Activated CD4-positive, alpha-beta memory T cell treated with anti-CD3 and anti-CD28 coated beads, Interleukin-2, amount 10 ng/mL, durations not matched to agents 7 days and 5 days (primary cell): Measurements from ENCODE around the gene LYSMD2. TPM values are rescaled to one million over a fixed set of nuclear protein-coding genes. Genes with fewer than 3 reads are reported as not detected.

ENCODE experiments used
- CTCF ChIA-PET: fragments of 350-600 bp; sonication (Branson Sonifier 250); formaldehyde crosslinking; loops from one replicate; lab custom pipeline; 2021; ENCODE audit warnings: antibody characterized with exemption, inconsistent platforms; lab: Charles Lee
- POLR2A ChIA-PET: fragments of 350-600 bp; sonication (Branson Sonifier 250); formaldehyde crosslinking; loops from one replicate; lab custom pipeline; 2021; ENCODE audit warnings: antibody characterized with exemption; lab: Charles Lee
- DNase-seq: peaks from one replicate; pipeline ENCODE4 v3.0.0-alpha.2; 2020
- H3K27ac Mint-ChIP-seq: one replicate; pipeline ENCODE4 v1.8.0; 2021; ENCODE audit warnings: mild to moderate bottlenecking, mixed read lengths
- H3K27me3 Mint-ChIP-seq: one replicate; pipeline ENCODE4 v1.8.0; 2021; ENCODE audit warnings: mixed read lengths
- H3K36me3 Mint-ChIP-seq: one replicate; pipeline ENCODE4 v1.8.0; 2021; ENCODE audit warnings: low read depth, mixed read lengths
- H3K4me1 Mint-ChIP-seq: one replicate; pipeline ENCODE4 v1.8.0; 2021; ENCODE audit warnings: mixed read lengths
- H3K4me3 Mint-ChIP-seq: one replicate; pipeline ENCODE4 v1.8.0; 2021; ENCODE audit warnings: mild to moderate bottlenecking, mixed read lengths
- H3K9me3 Mint-ChIP-seq: one replicate; pipeline ENCODE4 v1.8.0; 2021; ENCODE audit warnings: mixed read lengths
- total RNA-seq, 2 experiments: library from RNA; stranded (reverse); gene quantifications; one replicate each; pipeline ENCODE4 v1.2.3, GENCODE V29; 2021

The LYSMD2 gene
- total RNA-seq, 2 experiments from 2014 or later, result 14.8 to 14.9 TPM

- CTCF ChIA-PET, result interaction anchor here (0.8 to 1.3 kb wide), 3 partner anchors 9 to 118 kb away, joined by 3 to 7 read pairs (median 5); no protein-coding TSS in a partner anchor
- H3K4me3 Mint-ChIP-seq, result no peak overlapping the region
- peaks cover 2% of the 10 kb centered on the region for H3K9me3 Mint-ChIP-seq
- POLR2A ChIA-PET, result interaction anchor here (0.8 kb wide), 1 partner anchor 9 kb away, joined by 3 read pairs; no protein-coding TSS in a partner anchor
- no peak overlapping the region for H3K27ac Mint-ChIP-seq
- H3K36me3 Mint-ChIP-seq, result peaks cover 17% of the 10 kb centered on the region
- peaks cover 7% of the 10 kb centered on the region for H3K4me1 Mint-ChIP-seq
- no peaks in the 10 kb centered on the region for H3K27me3 Mint-ChIP-seq
- DNase-seq, result no peak
Measured at GRCh38 chr15:51768018-51768417, 30.6 kb upstream of the LYSMD2 start.

- POLR2A ChIA-PET, result no interaction called here
- Mint-ChIP-seq H3K27ac (no peak overlapping the region), H3K4me1 (peaks cover 7% of the 10 kb centered on the region), H3K4me3 (no peak overlapping the region), H3K9me3 (peaks cover 2% of the 10 kb centered on the region), H3K27me3 (no peaks in the 10 kb centered on the region), H3K36me3 (peaks cover 17% of the 10 kb centered on the region)
- CTCF ChIA-PET, result interaction anchor here (3.5 kb wide), 1 partner anchor 10 kb away, joined by 18 read pairs; no protein-coding TSS in a partner anchor
- DNase-seq, result no peak
Measured at GRCh38 chr15:51766341-51766740, 28.9 kb upstream of the LYSMD2 start.

DNA sequence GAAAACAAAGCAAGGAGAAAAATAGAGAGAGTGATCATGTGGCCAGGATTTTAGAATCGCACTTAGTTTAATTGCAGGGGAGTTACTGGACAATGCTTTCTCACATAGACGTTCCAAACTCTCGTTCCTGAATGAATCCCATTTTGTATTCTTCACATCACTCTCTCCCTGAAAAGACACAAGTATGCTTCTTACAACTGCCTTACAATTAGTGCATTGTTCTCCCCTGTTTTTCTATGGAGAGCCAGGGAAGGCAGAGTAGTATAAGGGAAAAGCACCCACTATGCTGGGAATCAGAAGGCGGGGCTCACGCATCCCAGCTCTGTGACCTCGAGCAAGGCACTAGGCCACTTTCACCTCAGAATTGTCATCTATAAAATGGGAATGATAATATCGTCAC, 28.3 kb upstream of the LYSMD2 start:
- POLR2A ChIA-PET, result interaction anchor here (1.4 kb wide), 1 partner anchor 29 kb away, joined by 3 read pairs; no protein-coding TSS in a partner anchor
- H3K4me3 Mint-ChIP-seq, result no peak overlapping the region
- H3K9me3 Mint-ChIP-seq, result peaks cover 2% of the 10 kb centered on the region
- CTCF ChIA-PET, result interaction anchor here (3.5 kb wide), 1 partner anchor 11 kb away, joined by 18 read pairs; no protein-coding TSS in a partner anchor
- H3K27me3 Mint-ChIP-seq, result no peaks in the 10 kb centered on the region
- no peak for DNase-seq
- no peak overlapping the region for H3K27ac Mint-ChIP-seq
- peaks cover 7% of the 10 kb centered on the region for H3K4me1 Mint-ChIP-seq
- H3K36me3 Mint-ChIP-seq, result peaks cover 17% of the 10 kb centered on the region

DNA sequence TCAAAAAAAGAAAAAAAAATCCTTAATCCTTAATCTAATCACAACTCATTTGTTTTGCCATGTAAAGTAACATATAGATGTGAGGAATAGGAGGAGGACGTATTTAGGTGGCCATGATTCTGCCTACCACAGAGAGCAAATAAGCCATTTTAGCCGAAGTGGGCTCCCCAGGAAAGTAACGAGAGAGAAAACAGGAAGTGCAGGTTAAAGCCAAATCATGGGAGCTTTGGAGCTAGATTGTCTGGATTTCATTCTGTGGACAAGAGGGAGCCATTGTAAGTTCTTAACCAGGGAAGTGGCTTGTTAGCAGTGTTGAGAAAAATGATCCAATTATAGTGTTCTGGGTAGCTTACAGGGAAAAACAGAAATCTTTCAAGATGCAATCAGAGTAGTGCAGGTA, 23.4 kb upstream of the LYSMD2 start:
- ChIA-PET CTCF (interaction anchor here (1.5 kb wide), 1 partner anchor 9 kb away, joined by 3 read pairs; no protein-coding TSS in a partner anchor), POLR2A (no interaction called here)
- Mint-ChIP-seq H3K27ac (no peak overlapping the region), H3K36me3 (no peaks in the 10 kb centered on the region), H3K9me3 (no peaks in the 10 kb centered on the region), H3K27me3 (peaks cover 4% of the 10 kb centered on the region), H3K4me1 (peaks cover under 1% of the 10 kb centered on the region), H3K4me3 (no peak overlapping the region)
- no peak for DNase-seq

DNA sequence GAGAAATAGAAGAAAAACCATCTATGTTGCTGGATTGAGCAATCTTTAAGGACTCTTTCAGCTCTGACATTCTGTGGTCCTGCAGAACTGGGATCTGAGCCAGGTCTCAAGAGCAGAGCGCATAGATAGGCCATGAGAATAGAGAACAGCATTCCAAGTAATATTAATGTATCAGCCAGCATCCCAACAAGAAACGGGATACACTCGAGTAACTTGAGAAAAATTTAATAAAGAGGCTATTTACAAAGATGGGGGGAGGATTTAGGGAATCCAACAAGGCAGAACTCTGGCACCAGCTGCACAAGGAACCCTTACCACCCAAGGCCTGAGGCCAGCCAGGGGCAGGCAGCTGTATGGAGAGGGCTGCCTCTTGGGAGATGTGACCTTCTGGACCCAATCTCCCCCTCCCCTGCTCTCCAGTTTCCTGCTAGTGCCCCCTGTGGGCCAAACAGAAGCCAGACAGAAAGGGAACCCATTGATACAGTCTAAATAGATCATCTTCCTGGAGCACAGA, 22.2 kb upstream of the LYSMD2 start:
- CTCF ChIA-PET, result interaction anchor here (0.7 kb wide), 1 partner anchor 109 kb away, joined by 3 read pairs; no protein-coding TSS in a partner anchor
- Mint-ChIP-seq H3K4me3 (no peak overlapping the region), H3K36me3 (no peaks in the 10 kb centered on the region), H3K9me3 (no peaks in the 10 kb centered on the region), H3K27ac (no peak overlapping the region), H3K4me1 (peaks cover 4% of the 10 kb centered on the region), H3K27me3 (peaks cover 4% of the 10 kb centered on the region)
- no peak for DNase-seq
- POLR2A ChIA-PET, result no interaction called here

GRCh38 chr15:51758645-51759044, 21.2 kb upstream of the LYSMD2 start:
- peaks cover 8% of the 10 kb centered on the region for H3K27me3 Mint-ChIP-seq
- H3K4me3 Mint-ChIP-seq, result no peak overlapping the region
- H3K9me3 Mint-ChIP-seq, result peaks cover 3% of the 10 kb centered on the region
- H3K36me3 Mint-ChIP-seq, result no peaks in the 10 kb centered on the region
- H3K4me1 Mint-ChIP-seq, result peaks cover 8% of the 10 kb centered on the region
- ChIA-PET CTCF (interaction anchor here (0.8 to 2.6 kb wide), 2 partner anchors 9 to 18 kb away, joined by 3 to 17 read pairs; no protein-coding TSS in a partner anchor), POLR2A (no interaction called here)
- no peak for DNase-seq
- H3K27ac Mint-ChIP-seq, result no peak overlapping the region

- POLR2A ChIA-PET, result interaction anchor here (0.6 kb wide), 1 partner anchor 19 kb away, joined by 3 read pairs; no protein-coding TSS in a partner anchor
- H3K27me3 Mint-ChIP-seq, result peaks cover 16% of the 10 kb centered on the region
Measured at GRCh38 chr15:51757450-51757849, 20.0 kb upstream of the LYSMD2 start.

GRCh38 chr15:51756482-51756881, 19.0 kb upstream of the LYSMD2 start:
- H3K4me1 Mint-ChIP-seq, result peaks cover 17% of the 10 kb centered on the region
- no peak overlapping the region for H3K4me3 Mint-ChIP-seq
- CTCF ChIA-PET, result interaction anchor here (1.6 to 2.6 kb wide), 2 partner anchors 11 to 20 kb away, joined by 3 to 17 read pairs; no protein-coding TSS in a partner anchor
- H3K27me3 Mint-ChIP-seq, result peaks cover 16% of the 10 kb centered on the region
- H3K27ac Mint-ChIP-seq, result no peak overlapping the region
- peaks cover 3% of the 10 kb centered on the region for H3K9me3 Mint-ChIP-seq
- peaks cover 3% of the 10 kb centered on the region for H3K36me3 Mint-ChIP-seq
- POLR2A ChIA-PET, result no interaction called here
- DNase-seq, result no peak

More at GRCh38 chr15:51757450-51757849, 20.0 kb upstream of the LYSMD2 start:
- CTCF ChIA-PET, result interaction anchor here (2.6 kb wide), 1 partner anchor 19 kb away, joined by 17 read pairs; no protein-coding TSS in a partner anchor
- peaks cover 15% of the 10 kb centered on the region for H3K4me1 Mint-ChIP-seq
- peaks cover 3% of the 10 kb centered on the region for H3K36me3 Mint-ChIP-seq
- H3K27ac Mint-ChIP-seq, result no peak overlapping the region
- no peak overlapping the region for H3K4me3 Mint-ChIP-seq
- H3K9me3 Mint-ChIP-seq, result peaks cover 3% of the 10 kb centered on the region
- no peak for DNase-seq

DNA sequence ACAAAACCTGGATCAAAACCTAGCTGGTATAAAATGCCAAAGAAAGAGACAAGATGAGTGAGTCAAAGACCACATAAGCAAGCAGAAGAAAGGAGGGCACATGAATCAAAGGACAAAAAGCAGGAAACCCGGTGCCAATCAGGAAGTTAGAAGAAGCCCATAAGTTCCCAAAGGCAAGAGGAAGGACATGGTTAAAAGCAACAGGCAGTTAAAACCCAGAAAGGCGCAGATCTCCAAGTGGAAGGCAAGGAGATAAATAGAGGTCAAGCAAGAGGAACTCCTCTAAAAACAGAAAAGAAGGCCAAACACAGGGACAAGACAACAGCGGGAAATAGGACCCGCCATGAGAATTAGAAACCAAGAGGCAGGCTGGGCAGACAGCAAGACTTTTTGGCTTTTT, 18.3 kb upstream of the LYSMD2 start:
- no peak overlapping the region for H3K4me3 Mint-ChIP-seq
- POLR2A ChIA-PET, result no interaction called here
- CTCF ChIA-PET, result interaction anchor here (0.6 to 1.6 kb wide), 2 partner anchors 12 to 275 kb away, joined by 3 to 4 read pairs; no protein-coding TSS in a partner anchor
- H3K36me3 Mint-ChIP-seq, result peaks cover 3% of the 10 kb centered on the region
- H3K27me3 Mint-ChIP-seq, result peaks cover 19% of the 10 kb centered on the region
- H3K27ac Mint-ChIP-seq, result no peak overlapping the region
- no peak for DNase-seq
- peaks cover 20% of the 10 kb centered on the region for H3K4me1 Mint-ChIP-seq
- peaks cover 3% of the 10 kb centered on the region for H3K9me3 Mint-ChIP-seq

GRCh38 chr15:51754267-51754666, 16.8 kb upstream of the LYSMD2 start:
- ChIA-PET CTCF (interaction anchor here (0.8 kb wide), 1 partner anchor 23 kb away, joined by 3 read pairs; no protein-coding TSS in a partner anchor), POLR2A (no interaction called here)
- H3K36me3 Mint-ChIP-seq, result peaks cover 3% of the 10 kb centered on the region
- no peak overlapping the region for H3K27ac Mint-ChIP-seq
- H3K9me3 Mint-ChIP-seq, result peaks cover 3% of the 10 kb centered on the region
- no peak overlapping the region for H3K4me3 Mint-ChIP-seq
- peaks cover 24% of the 10 kb centered on the region for H3K4me1 Mint-ChIP-seq
- peaks cover 31% of the 10 kb centered on the region for H3K27me3 Mint-ChIP-seq
- no peak for DNase-seq

DNA sequence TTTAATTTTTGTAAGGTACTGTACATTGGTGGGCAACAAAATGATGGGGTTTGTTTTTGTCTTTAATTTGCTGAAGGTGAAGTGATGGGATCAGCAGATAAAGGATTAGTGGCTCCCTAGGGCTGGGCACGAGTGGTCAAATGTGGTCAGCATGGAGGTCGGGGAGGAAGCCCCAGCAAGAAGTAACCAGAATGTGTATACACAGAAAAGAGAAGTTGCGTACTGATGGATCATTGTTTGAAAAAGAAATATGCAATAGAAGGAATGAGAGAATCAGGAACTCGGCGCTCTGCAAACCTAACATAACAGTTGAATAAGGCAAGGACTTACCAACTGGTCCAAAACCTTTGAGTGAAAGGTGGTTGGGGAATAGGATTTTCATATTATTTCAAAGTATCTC, 15.4 kb upstream of the LYSMD2 start:
- H3K4me1 Mint-ChIP-seq, result peaks cover 24% of the 10 kb centered on the region
- peaks cover 32% of the 10 kb centered on the region for H3K27me3 Mint-ChIP-seq
- peaks cover 3% of the 10 kb centered on the region for H3K9me3 Mint-ChIP-seq
- H3K4me3 Mint-ChIP-seq, result peak overlapping the region; percentile 47
- no peak overlapping the region for H3K27ac Mint-ChIP-seq
- H3K36me3 Mint-ChIP-seq, result peaks cover 3% of the 10 kb centered on the region
- CTCF ChIA-PET, result interaction anchor here (1.3 to 1.5 kb wide), 2 partner anchors 15 to 103 kb away, joined by 3 to 5 read pairs; partner anchors contain the start of gene LYSMD2
- DNase-seq, result no peak
- POLR2A ChIA-PET, result interaction anchor here (3.4 kb wide), 1 partner anchor 16 kb away, joined by 16 read pairs; the partner anchor contains the start of gene LYSMD2

DNA sequence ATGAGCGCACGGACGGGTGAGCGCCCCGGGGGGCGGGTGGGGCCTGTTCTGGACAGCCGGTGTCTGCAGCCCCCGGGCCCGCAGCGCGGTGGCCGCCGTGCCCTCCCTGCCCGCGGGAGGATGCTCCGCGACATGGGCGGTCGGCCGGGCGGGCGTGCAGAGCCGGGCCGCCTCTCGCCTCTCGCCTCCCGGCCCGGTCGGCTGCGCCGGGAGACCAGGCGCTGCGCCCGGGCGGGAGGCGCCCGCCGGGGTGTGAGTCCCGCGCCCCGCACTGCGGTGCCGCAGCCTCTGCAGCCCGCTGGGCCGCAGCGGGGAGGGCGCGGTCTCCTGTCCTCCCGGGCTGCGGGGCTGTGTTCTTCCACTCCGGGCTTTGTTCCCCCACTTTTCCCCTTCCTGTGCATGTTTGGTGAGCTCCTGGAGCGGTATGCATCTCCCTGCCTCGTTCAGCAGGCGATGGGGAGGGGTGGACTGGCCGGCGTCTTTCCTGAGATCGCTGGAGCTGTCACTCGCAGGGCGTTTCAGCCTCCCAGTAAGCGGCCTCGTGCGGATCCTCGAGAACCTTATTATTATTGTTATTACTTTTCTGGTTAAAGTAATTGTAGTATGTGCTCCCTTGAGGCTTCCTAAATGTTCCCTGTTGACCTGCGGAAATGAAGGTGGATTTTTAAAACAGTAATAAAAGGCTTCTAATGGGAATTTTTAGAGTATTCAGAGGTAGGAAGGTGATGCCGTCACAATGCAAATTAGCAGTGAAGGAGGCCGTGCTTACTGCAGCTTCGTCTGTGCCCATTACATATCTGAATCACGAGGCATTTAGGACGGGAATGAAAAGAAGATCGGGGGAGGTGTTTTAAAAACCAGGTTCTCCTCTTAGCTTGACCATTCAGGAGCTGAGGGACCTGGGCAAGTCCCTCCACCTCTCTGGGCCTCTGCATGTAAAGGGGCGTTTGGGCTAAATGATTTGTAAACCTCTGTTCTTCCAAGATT, 14.5 kb upstream of the LYSMD2 start:
- H3K9me3 Mint-ChIP-seq, result peaks cover 3% of the 10 kb centered on the region
- peaks cover 33% of the 10 kb centered on the region for H3K27me3 Mint-ChIP-seq
- H3K4me1 Mint-ChIP-seq, result peaks cover 24% of the 10 kb centered on the region
- peaks cover 3% of the 10 kb centered on the region for H3K36me3 Mint-ChIP-seq
- DNase-seq, result peak; percentile 22
- CTCF ChIA-PET, result interaction anchor here (0.7 to 1.5 kb wide), 4 partner anchors 14 to 102 kb away, joined by 3 to 8 read pairs (median 4); partner anchors contain the start of gene LYSMD2
- H3K4me3 Mint-ChIP-seq, result peak overlapping the region; percentile 77
- POLR2A ChIA-PET, result interaction anchor here (3.4 kb wide), 1 partner anchor 15 kb away, joined by 16 read pairs; the partner anchor contains the start of gene LYSMD2
- H3K27ac Mint-ChIP-seq, result no peak overlapping the region
